H9 (cell line): ENCODE data around the gene PPP1R18. TPM values are rescaled to one million over a fixed set of nuclear protein-coding genes. Genes with fewer than 3 reads are reported as not detected.

Experiments
- DNase-seq: peaks from one replicate; pipeline ENCODE4 v3.0.0-alpha.2; 2017
- H2AFZ ChIP-seq: one replicate; pipeline ENCODE4 v1.6.1; 2013; ENCODE audit warnings: mild to moderate bottlenecking, low read length, control low read depth, moderate library complexity
- H2AK5ac ChIP-seq: 2 replicates; pipeline ENCODE4 v1.6.1; 2013; ENCODE audit warnings: low read length, control low read depth, mixed read lengths; ENCODE audit not compliant: insufficient read length
- H2BK120ac ChIP-seq: one replicate; pipeline ENCODE4 v1.6.1; 2013; ENCODE audit warnings: low read depth, mild to moderate bottlenecking, low read length, control low read depth, inconsistent platforms; ENCODE audit not compliant: poor library complexity, severe bottlenecking
- H2BK12ac ChIP-seq: 2 replicates; pipeline ENCODE4 v1.6.1; 2013; ENCODE audit warnings: low read length, control low read depth, mixed read lengths, low read depth; ENCODE audit not compliant: insufficient read length
- H2BK15ac ChIP-seq: 2 replicates; pipeline ENCODE4 v1.6.1; 2013; ENCODE audit warnings: low read depth, low read length, control low read depth
- H2BK20ac ChIP-seq: one replicate; pipeline ENCODE4 v1.6.1; 2013; ENCODE audit warnings: low read depth, mild to moderate bottlenecking, low read length, control low read depth, inconsistent platforms; ENCODE audit not compliant: poor library complexity, severe bottlenecking
- H2BK5ac ChIP-seq: 2 replicates; pipeline ENCODE4 v1.6.1; 2013; ENCODE audit warnings: low read length, control low read depth, mixed read lengths; ENCODE audit not compliant: insufficient read length
- H3K14ac ChIP-seq: 2 replicates; pipeline ENCODE4 v1.6.1; 2013; ENCODE audit warnings: low read length, control low read depth; ENCODE audit not compliant: insufficient read depth
- H3K18ac ChIP-seq: 2 replicates; pipeline ENCODE4 v1.6.1; 2013; ENCODE audit warnings: low read depth, mild to moderate bottlenecking, mixed read lengths, low read length, control low read depth; ENCODE audit not compliant: insufficient read length
- H3K23ac ChIP-seq: 2 replicates; pipeline ENCODE4 v1.6.1; 2013; ENCODE audit warnings: low read length, control low read depth, mixed read lengths, low read depth; ENCODE audit not compliant: insufficient read length
- H3K23me2 ChIP-seq: 2 replicates; pipeline ENCODE4 v1.6.1; 2013; ENCODE audit warnings: low read depth, mild to moderate bottlenecking, mixed read lengths, low read length, control low read depth; ENCODE audit not compliant: insufficient read length, poor library complexity, severe bottlenecking
- H3K27ac ChIP-seq: 2 replicates; pipeline ENCODE4 v1.5.1; 2013; ENCODE audit warnings: low read length, control low read depth, mixed read lengths, low read depth; ENCODE audit not compliant: insufficient read length
- H3K27me3 ChIP-seq: 2 replicates; pipeline ENCODE4 v1.6.1; 2013; ENCODE audit warnings: low read length, control low read depth, inconsistent platforms; ENCODE audit not compliant: insufficient read depth
- H3K4ac ChIP-seq: 2 replicates; pipeline ENCODE4 v1.6.1; 2013; ENCODE audit warnings: low read depth, mild to moderate bottlenecking, control low read depth, inconsistent platforms, low read length, moderate library complexity
- H3K4me1 ChIP-seq: 2 replicates; pipeline ENCODE4 v1.6.1; 2013; ENCODE audit warnings: low read length, control low read depth, inconsistent platforms; ENCODE audit not compliant: insufficient read depth
- H3K4me2 ChIP-seq: 2 replicates; pipeline ENCODE4 v1.6.1; 2013; ENCODE audit warnings: low read length, control low read depth, mixed read lengths; ENCODE audit not compliant: insufficient read length, insufficient read depth
- H3K56ac ChIP-seq: 2 replicates; pipeline ENCODE4 v1.6.1; 2013; ENCODE audit warnings: low read depth, mild to moderate bottlenecking, mixed read lengths, low read length, control low read depth; ENCODE audit not compliant: insufficient read length
- H3K79me1 ChIP-seq: 2 replicates; pipeline ENCODE4 v1.6.1; 2013; ENCODE audit warnings: low read depth, mild to moderate bottlenecking, moderate library complexity, low read length, control low read depth, inconsistent platforms; ENCODE audit not compliant: insufficient read depth, poor library complexity, severe bottlenecking
- H3K79me2 ChIP-seq: 2 replicates; pipeline ENCODE4 v1.6.1; 2013; ENCODE audit warnings: low read length, control low read depth, inconsistent platforms; ENCODE audit not compliant: insufficient read depth
- H3K9ac ChIP-seq: 2 replicates; pipeline ENCODE4 v1.6.1; 2013; ENCODE audit warnings: low read length, control low read depth, mixed read lengths; ENCODE audit not compliant: insufficient read length; ENCODE audit errors: extremely low read depth
- H3K9me3 ChIP-seq: one replicate; pipeline ENCODE4 v1.6.1; 2013; ENCODE audit warnings: low read depth, low read length, inconsistent platforms; ENCODE audit not compliant: control insufficient read depth
- H3T11ph ChIP-seq: one replicate; pipeline ENCODE4 v1.6.1; 2013; ENCODE audit warnings: mild to moderate bottlenecking, low read length, control low read depth, inconsistent platforms
- H4K20me1 ChIP-seq: one replicate; pipeline ENCODE4 v1.6.1; 2013; ENCODE audit not compliant: control insufficient read depth, insufficient read length, insufficient read depth
- H4K5ac ChIP-seq: 2 replicates; pipeline ENCODE4 v1.6.1; 2013; ENCODE audit warnings: low read depth, mild to moderate bottlenecking, mixed read lengths, low read length, control low read depth; ENCODE audit not compliant: insufficient read length
- H4K8ac ChIP-seq: replicated peaks from 2 replicates; pipeline ENCODE4 v1.6.1; 2013; ENCODE audit warnings: low read length, control low read depth, mixed read lengths, low read depth; ENCODE audit not compliant: insufficient read length
- H4K91ac ChIP-seq: 2 replicates; pipeline ENCODE4 v1.6.1; 2013; ENCODE audit warnings: low read depth, mild to moderate bottlenecking, moderate library complexity, mixed read lengths, low read length, control low read depth; ENCODE audit not compliant: insufficient read length
- H3K27ac Mint-ChIP-seq, 3 experiments: 2 replicates in 2 of 3; 3 replicates in 1 of 3; pipeline ENCODE4 v1.8.0; 2020 to 2021; ENCODE audit warnings: mixed read lengths in 3 of 3, mild to moderate bottlenecking in 1 of 3, moderate library complexity in 1 of 3
- H3K27me3 Mint-ChIP-seq: 2 replicates; pipeline ENCODE4 v1.8.0; 2021; ENCODE audit warnings: low read depth, mild to moderate bottlenecking, moderate library complexity, mixed read lengths
- H3K36me3 Mint-ChIP-seq, 3 experiments: 2 replicates in 2 of 3; 3 replicates in 1 of 3; pipeline ENCODE4 v1.8.0; 2020 to 2021; ENCODE audit warnings: low read depth in 3 of 3, mixed read lengths in 3 of 3; ENCODE audit not compliant: insufficient read depth in 1 of 3
- H3K4me1 Mint-ChIP-seq, 2 experiments: 2 replicates each; pipeline ENCODE4 v1.8.0; 2020; ENCODE audit warnings: mixed read lengths in 2 of 2
- H3K4me3 Mint-ChIP-seq, 2 experiments: 2 replicates in 1 of 2; 3 replicates in 1 of 2; pipeline ENCODE4 v1.8.0; 2020 to 2021; ENCODE audit warnings: mild to moderate bottlenecking in 2 of 2, mixed read lengths in 2 of 2, moderate library complexity in 1 of 2
- H3K9me3 Mint-ChIP-seq, 2 experiments: 2 replicates in 1 of 2; 3 replicates in 1 of 2; pipeline ENCODE4 v1.8.0; 2020; ENCODE audit warnings: mild to moderate bottlenecking in 2 of 2, mixed read lengths in 2 of 2, moderate library complexity in 1 of 2
- CTCF ChIP-seq: fragments of 200-600 bp; sonication (generic); conservative IDR thresholded peaks from 3 replicates; pipeline ENCODE4 v1.8.0; 2021; ENCODE audit warnings: antibody characterized with exemption, mild to moderate bottlenecking
- WGBS: extraction: QIAGEN DNeasy Blood & Tissue Kit; methylation state at CpG from one replicate; pipeline ENCODE4 v1.1.7; 2013; ENCODE audit warnings: missing lambda C conversion rate, low lambda C conversion rate, mixed read lengths; ENCODE audit not compliant: insufficient read length; ENCODE audit errors: extremely low coverage; 5-methylcytosine and 5-hydroxymethylcytosine counted together
- total RNA-seq: library from RNA; stranded (reverse); gene quantifications from 2 replicates; pipeline ENCODE4 v1.2.1, GENCODE V29; 2021

PPP1R18 gene
- total RNA-seq, 1 experiment from 2014 or later = 28.0 TPM

DNA sequence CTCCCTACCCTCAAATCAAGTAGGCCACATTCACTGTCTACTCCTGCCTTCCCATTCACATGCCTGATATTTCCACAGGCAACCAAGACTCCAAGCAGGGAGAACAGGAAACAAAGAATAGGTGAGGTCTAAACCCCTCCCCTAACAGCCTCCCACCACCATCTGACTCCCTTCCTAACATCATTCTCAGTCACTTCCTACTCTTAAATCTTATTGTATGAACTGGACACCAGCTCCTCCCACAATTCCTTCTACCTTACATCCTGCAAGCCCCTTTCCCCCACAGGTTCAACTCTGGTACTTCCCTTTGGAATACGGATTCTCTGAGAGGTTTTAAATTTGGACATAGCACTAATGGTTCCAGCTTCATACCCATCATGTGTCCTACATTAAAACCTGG lies 40.5 kb downstream of the PPP1R18 start:
- Histone ChIP-seq H2AFZ (no peak overlapping the region), H3K9ac (no peak overlapping the region), H2BK15ac (no peak overlapping the region), H3K79me2 (no peaks in the 10 kb centered on the region), H4K20me1 (no peaks in the 10 kb centered on the region), H4K5ac (no peak overlapping the region), H3K4ac (no peak overlapping the region), H3K27ac (no peak overlapping the region), H2BK12ac (no peak overlapping the region), H3K23ac (no peak overlapping the region), H2BK120ac (no peak overlapping the region), H3K9me3 (no peaks in the 10 kb centered on the region), H3K18ac (no peak overlapping the region), H2AK5ac (no peak overlapping the region), H3K23me2 (peaks cover 8% of the 10 kb centered on the region), H3K79me1 (peaks cover 2% of the 10 kb centered on the region), H3K56ac (no peak overlapping the region), H4K91ac (no peak overlapping the region), H3T11ph (no peak overlapping the region), H2BK5ac (no peak overlapping the region), H2BK20ac (no peak overlapping the region), H3K4me2 (peak overlapping the region; percentile 76), H3K14ac (no peak overlapping the region), H3K4me1 (no peaks in the 10 kb centered on the region), H3K27me3 (no peaks in the 10 kb centered on the region), H4K8ac (no peak overlapping the region)
- peak overlapping the region in 1 of 3 experiments; percentile 53; a peak in 2 of 7 replicates for H3K27ac Mint-ChIP-seq
- H3K4me1 Mint-ChIP-seq = peaks cover 14 to 17% of the 10 kb centered on the region in 2 experiments
- H3K27me3 Mint-ChIP-seq = no peaks in the 10 kb centered on the region
- WGBS = no CpG with 5 or more reads among the region's 1 CpG
- H3K36me3 Mint-ChIP-seq = peaks cover 12 to 61% (median 55%) of the 10 kb centered on the region in 3 experiments
- DNase-seq = no peak
- no peak for TF ChIP-seq CTCF
- H3K9me3 Mint-ChIP-seq = no peaks in the 10 kb centered on the region
- peak overlapping the region; percentile 85 to 94 for H3K4me3 Mint-ChIP-seq
